Activated CD4-positive, alpha-beta T cell treated with anti-CD3 and anti-CD28 coated beads, Interleukin-2, amount 50 U/mL, for 1 hour (primary cell): ENCODE data around the gene EPHB4.
A peak's percentile ranks its signal among the peaks of the same experiment; 100 is the strongest.
"Not testable (repeated sequence)": the region's sequence is repeated elsewhere in the genome, so short reads cannot be mapped to it uniquely, and the experiment has no call there.

Experiments used
- DNase-seq: peaks from one replicate; pipeline ENCODE4 v3.0.0-alpha.2; 2020

Gene EPHB4

GRCh38 chr7:100819586-100819985 is 7.7 kb downstream of the EPHB4 start:
- no peak for DNase-seq

- no peak for DNase-seq
Observed at GRCh38 chr7:100818825-100819224, 8.5 kb downstream of the EPHB4 start.

- no peak for DNase-seq
Observed at GRCh38 chr7:100818366-100818765, 9.0 kb downstream of the EPHB4 start.

DNA sequence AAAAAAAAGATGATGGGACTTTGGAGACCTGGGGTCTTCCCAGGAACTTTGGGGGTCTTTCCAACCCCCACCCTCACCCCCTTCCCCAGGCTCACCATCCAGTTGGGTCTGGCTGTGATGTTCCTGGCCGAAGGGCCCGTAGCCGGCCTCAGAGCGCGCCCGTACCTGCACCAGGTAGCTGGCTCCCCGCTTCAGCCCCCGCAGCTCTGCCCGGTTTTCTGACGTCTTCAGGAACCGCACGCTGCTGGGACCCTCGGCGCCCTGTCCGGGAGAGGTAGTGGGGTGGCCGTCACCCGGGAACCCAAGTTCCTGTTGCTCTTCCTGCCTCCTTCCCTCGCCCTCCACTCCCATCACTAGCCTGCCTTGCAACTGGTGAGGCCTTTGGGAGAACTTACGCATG is 10.2 kb downstream of the EPHB4 start:
- DNase-seq = no peak

DNA sequence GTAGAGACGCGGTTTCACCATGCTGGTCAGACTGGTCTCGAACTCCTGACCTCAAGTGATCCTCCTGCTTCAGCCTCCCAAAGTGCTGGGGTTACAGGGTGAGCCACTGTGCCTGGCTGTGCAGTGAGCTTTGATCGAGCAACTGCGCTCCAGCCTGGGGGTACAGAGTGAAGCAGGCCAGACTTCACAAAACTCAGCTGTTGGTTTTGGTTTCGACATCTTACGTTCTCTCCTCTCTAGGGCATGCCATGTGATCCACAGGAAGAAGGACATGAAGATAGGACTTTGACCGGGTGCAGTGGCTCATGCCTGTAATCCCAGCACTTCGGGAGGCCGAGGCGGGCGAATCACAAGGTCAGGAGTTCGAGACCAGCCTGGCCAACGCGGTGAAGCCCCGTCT is 10.8 kb downstream of the EPHB4 start:
- DNase-seq = not testable (repeated sequence)

DNA sequence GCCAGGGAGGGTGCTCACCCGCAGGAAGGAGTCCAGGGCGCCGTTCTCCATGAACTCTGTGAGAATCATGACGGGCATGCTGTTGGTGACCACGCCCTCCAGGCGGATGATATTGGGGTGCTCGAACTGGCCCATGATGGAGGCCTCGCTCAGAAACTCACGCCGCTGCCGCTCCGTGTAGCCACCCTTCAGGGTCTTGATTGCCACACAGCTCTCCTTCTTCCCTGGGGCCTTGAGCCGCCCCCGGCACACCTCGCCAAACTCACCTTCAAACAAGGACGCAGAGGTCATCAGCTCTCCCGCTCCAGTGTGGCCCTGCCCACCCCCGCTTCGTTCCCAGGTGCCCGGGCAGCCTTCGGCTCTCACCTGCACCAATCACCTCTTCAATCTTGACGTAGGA is 14.6 kb downstream of the EPHB4 start:
- no peak for DNase-seq

DNA sequence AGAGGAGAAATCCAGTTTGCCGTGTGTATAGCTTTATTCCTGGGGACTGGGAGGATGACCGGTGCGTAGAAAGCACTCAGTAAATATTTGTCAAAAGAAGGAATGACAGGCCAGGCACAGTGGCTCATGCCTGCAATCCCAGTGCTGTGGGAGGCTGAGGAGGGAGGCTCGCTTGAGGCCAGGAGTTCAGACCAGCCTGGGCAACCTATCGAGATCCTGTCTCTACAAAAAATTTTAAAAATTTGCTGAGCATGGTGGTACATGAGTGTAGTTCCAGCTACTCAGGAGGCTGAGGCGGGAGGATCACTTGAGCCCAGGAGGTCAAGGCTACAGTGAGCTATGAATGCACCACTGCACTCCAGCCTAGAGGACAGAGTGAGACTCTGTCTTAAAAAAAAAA is 15.8 kb downstream of the EPHB4 start:
- no peak for DNase-seq

GRCh38 chr7:100808354-100808875 is 18.9 kb downstream of the EPHB4 start:
- no peak for DNase-seq

DNA sequence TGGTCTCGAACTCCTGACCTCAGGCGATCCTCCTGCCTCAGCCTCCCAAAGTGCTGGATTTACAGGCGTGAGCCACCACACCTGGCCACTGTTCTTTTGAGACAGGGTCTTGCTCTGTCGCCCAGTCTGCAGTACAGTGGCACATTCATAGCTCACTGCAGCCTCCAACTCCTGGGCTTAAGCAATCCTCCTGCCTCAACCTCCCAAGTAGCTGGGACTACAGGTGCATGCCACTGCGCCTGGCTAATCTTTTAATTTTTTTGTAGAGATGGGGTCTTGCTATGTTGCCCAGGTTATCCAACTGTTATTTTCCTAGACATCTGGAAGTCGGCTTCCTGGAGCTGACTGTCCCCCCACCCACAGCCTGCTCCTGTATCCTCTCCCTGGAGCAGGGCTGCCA is 20.4 kb downstream of the EPHB4 start:
- not testable (repeated sequence) for DNase-seq

GRCh38 chr7:100806276-100806675 is 21.0 kb downstream of the EPHB4 start:
- no peak for DNase-seq

DNA sequence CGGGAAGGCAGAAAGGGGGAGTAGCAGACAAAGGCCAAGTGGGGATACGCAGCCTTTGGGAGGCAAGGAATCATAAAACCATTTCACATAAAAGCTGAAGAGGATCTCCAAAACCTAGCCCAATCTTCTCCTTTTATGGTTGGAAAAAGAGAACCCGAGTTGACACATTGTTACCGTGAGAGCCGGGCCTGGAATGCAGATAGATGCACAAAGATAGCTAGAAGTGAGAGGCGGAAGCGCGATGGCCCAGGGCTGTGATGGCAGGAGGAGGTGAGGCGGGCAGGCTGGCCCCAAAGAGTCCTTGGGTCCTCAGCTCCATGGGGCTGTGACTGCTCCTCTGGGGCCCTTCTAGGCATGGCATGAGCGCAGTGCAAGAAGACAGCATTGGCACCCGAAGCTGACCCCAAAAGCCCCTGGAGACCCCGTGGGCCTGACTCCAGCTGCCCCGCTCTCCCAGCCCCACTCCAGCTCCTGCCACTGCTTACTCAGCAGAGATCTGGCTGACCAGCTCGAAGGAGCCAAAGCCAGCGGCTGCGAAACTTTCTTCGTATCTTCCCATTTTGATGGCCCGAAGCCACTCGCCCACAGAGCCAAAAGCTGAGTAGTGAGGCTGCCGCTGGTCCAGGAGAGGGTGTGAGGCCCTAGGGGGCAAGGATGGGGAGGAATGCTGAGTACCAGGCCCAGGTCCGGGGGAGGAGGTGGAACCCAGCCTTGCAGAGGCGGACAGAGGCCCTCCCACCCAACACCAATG is 22.5 kb downstream of the EPHB4 start:
- no peak for DNase-seq

GRCh38 chr7:100803398-100804161 is 23.7 kb downstream of the EPHB4 start:
- no peak for DNase-seq

DNA sequence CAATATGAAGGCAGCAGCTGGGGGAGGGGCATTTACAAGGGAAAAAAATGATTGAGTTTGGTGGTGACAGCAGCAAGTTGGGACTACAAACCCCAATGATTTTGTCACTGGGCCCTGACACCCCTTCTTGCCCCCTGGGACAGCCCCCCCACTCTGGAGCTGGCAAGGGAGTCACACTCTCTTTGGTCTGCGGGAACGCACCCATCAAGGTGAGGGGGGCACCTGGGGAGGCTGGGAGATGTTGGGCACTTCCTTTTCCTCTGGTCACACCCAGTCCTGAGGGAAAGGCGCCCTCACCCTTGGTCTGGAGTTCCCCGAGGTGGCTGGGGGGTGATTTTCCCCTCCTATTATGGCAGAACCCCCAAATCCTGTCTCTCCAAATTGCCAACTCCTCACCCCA is 24.4 kb downstream of the EPHB4 start:
- DNase-seq = no peak

- DNase-seq = no peak
Observed at GRCh38 chr7:100801833-100802568, 25.3 kb downstream of the EPHB4 start.

- DNase-seq = peak; percentile 44
Observed at GRCh38 chr7:100799037-100799896, 28.1 kb downstream of the EPHB4 start.

DNA sequence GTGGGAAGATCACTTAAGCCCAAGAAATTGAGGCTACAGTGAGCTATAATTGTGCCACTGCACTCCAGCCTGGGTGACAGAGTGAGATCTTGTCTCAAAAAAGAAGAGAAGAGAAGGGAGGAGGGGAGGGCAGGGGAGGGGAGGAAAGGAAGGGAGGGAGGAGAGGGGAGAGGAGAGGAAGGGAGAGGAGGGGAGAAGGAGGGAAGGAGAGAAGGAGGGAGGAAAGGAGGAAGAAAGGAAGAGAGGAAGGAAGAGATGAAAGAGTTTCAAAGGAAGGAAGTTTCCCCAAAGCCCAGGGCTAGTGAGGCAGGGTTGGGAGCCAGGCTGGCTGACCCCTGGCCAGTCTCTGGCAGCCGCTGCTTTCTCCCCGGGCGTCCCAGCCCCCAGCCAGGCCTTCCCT is 32.6 kb downstream of the EPHB4 start:
- DNase-seq = no peak

DNA sequence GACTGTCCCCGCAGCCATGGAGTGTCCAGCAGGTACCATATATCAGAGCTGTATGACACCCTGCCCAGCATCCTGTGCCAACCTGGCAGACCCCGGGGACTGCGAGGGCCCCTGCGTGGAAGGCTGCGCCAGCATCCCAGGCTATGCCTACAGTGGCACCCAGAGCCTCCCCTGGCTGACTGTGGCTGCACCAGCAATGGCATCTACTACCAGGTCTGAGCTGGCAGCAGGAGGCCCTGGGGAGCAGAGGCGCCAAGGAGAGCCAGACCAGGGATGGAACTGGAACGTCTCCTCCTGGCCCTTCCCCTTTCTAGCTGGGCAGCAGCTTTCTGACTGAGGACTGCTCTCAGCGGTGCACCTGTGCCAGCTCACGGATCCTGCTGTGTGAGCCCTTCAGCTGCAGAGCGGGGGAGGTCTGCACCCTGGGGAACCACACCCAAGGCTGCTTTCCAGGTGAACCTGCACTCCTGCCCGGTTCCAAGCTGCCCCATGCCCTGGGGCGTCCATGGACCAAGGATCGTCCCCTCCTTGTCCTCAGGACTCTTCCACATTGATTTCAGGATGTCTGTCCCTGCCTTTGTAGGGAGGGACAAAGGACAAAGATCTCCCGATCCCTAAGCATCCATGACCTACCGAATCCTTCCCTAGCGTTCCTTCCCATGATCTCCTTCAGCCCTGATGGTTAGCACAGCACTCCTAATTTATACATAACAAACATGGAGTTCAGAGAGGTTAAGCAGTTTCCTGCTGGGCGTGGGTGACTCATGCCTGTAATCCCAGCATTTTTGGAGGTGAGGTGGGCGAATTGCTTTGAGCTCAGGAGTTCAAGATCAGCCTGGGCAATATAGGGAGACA is 33.3 kb downstream of the EPHB4 start:
- no peak for DNase-seq

DNA sequence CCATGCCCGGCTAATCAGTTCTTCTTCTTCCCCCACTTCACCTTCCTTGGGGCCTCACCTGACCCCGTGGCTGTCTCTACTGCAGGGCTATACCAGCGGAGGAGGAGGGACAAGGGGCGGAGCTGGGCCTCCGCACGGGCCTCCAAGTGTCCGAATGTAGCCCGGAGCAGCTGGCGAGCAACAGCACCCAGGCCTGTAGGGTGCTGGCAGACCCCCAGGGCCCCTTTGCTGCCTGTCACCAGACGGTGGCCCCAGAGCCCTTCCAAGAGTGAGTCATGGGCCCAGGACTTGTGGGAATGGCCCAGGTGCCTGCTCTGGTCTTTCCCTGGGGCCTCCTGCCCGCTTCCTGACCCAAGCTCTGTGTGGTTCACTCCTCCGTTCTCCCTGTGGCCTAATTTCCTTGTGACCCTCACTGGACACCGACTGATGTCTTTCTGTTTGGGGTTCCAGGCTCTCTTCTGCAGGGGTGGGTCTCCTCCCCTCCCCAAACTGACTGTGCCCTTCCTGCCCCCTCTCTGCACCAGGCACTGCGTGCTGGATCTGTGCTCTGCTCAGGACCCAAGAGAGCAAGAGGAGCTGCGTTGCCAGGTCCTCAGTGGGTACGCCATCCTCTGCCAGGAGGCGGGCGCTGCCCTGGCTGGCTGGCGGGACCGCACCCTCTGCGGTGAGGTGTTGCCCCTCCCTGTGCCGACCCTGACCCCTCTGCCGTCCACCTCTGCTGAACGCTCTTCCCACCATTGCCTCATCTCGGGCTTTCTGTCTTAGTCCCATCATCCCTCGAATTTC is 35.2 kb downstream of the EPHB4 start:
- DNase-seq = no peak

DNA sequence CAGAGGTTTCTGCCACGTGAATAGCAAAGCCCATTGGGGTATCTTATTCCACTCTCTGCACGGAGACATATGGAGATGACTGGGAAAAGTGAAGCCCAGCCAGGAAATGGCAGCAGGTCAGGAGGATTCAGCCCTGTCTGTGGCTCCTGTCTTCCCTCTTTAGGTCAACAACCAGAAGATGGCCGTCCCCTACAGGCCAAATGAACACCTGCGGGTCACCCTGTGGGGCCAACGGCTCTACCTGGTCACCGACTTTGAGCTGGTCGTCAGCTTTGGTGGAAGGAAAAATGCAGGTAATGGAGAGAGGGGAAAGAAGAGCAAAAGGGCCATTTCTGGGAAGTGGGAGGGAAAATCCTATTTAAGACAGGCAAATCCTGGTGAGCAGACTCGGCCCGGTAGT is 38.3 kb downstream of the EPHB4 start:
- DNase-seq = no peak

- no peak for DNase-seq
Observed at GRCh38 chr7:100786323-100786722, 41.0 kb downstream of the EPHB4 start.

DNA sequence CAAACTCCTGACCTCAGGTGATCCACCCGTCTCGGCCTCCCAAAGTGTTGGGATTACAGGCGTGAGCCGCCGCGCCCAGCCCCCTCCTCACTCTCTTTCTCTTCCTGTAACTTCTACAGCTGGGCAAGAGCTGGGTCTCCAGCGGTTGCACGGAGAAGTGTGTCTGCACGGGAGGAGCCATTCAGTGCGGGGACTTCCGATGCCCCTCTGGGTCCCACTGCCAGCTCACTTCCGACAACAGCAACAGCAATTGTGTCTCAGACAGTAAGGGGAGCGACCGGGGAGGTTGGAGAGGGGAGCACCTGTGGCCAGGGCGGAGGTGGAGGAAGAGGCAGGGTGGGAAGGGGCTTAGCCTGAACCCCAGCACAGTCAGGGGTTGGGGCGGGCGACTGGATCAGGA is 41.4 kb downstream of the EPHB4 start:
- DNase-seq = no peak
